Urinary bladder (tissue), 4 donors: Measurements from ENCODE around the gene PHYHIPL. TPM values are rescaled to one million over a fixed set of nuclear protein-coding genes. Genes with fewer than 3 reads are reported as not detected.

Source experiments
- DNase-seq: peaks from one replicate; pipeline ENCODE4 v3.0.0-alpha.2; 2015; ENCODE audit errors: extremely low spot score
- H3K27ac ChIP-seq: one replicate; pipeline ENCODE4 v1.5.1; 2013; ENCODE audit warnings: low read depth, mild to moderate bottlenecking, moderate library complexity
- H3K36me3 ChIP-seq: one replicate; pipeline ENCODE4 v1.6.1; 2013; ENCODE audit warnings: mild to moderate bottlenecking, moderate library complexity; ENCODE audit not compliant: insufficient read depth
- H3K4me1 ChIP-seq: one replicate; pipeline ENCODE4 v1.6.1; 2013; ENCODE audit warnings: mild to moderate bottlenecking, moderate library complexity; ENCODE audit not compliant: insufficient read depth
- H3K4me3 ChIP-seq: one replicate; pipeline ENCODE4 v1.5.1; 2013; ENCODE audit warnings: low read depth, low read length
- WGBS: extraction: QIAGEN DNeasy Blood & Tissue Kit; methylation state at CpG from one replicate; pipeline ENCODE4 v1.1.7; 2013; 5-methylcytosine and 5-hydroxymethylcytosine counted together
- polyA plus RNA-seq: library from polyadenylated mRNA; stranded (reverse); fragments of 200-250 nt; gene quantifications from one replicate; pipeline ENCODE4 v1.2.3, GENCODE V29; 2013
- total RNA-seq: library from RNA; depleted of rRNA; stranded (reverse); fragments of >200 nt; gene quantifications from one replicate; pipeline ENCODE4 v1.2.3, GENCODE V29; 2014
- donor health status: healthy with polysubstance abuse.
- donor health status: healthy.

Gene PHYHIPL
- total and polyA plus RNA-seq, 2 donors, result 0.54 to 0.85 TPM

DNA sequence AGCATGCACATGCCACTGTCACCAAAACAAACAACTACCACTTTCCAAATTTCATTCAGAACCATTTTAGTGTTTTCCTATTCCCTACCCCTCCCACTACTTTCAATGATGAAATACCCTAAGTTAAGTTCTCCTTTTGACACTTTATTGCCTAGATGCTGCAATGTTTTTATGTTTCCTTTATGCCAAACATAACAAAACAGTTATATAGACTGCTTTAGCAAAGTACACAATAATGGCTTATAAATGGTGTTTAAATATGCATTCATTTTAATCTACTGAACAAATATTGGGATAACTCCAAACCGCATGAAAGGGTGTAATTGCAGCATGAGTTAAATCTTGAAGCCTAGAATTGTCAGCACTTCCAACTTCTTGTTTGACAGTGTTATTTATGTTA, 69.2 kb downstream of the PHYHIPL start:
- no peak overlapping the region for H3K27ac ChIP-seq
- DNase-seq, result no peak
- WGBS, result 73% methylated on average over 1 of the region's 1 CpG

DNA sequence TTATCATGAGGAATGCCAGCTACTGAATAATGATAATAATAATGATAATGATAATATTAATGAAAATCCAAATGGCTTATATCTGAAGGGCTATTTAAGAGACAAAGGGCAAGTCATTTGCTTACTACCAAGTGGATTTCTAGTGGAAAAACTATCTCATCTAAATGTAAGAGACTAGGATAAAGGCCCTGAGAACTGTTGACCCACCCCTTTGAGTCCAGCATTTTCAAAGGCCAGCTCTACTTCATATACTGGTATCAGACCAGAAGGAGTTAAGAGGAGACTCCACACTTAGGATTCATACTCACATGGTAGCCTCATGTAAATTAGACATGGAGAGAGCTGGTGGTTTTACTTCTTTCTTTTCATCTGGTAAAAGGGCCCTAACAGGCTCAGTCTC, 76.0 kb downstream of the PHYHIPL start:
- DNase-seq, result no peak
- no peaks in the 10 kb centered on the region for H3K4me1 ChIP-seq
- H3K4me3 ChIP-seq, result no peak overlapping the region
- H3K27ac ChIP-seq, result no peak overlapping the region
- H3K36me3 ChIP-seq, result no peaks in the 10 kb centered on the region

More for the DNA sequence above, 69.2 kb downstream of the PHYHIPL start:
- no peaks in the 10 kb centered on the region for H3K36me3 ChIP-seq
- H3K4me1 ChIP-seq, result no peaks in the 10 kb centered on the region
- H3K4me3 ChIP-seq, result no peak overlapping the region

DNA sequence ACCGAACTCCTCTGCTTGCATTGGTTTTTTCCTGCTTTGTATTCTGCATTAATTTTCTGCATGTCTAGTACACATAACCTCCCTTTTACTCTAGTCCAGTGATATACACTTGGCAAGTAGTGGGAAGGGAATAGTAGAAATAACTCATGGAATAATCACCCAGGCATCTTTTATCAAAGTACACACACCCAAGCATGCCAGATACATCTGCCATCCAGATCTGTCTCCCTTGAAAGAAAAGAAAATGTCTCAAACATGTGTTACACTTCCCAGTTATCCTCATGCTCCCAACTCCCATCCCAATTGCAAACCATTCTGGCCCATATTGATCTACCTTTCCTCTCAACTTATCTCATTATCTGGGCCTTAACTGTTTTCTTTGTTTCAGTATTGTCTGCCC, 79.0 kb downstream of the PHYHIPL start:
- no peaks in the 10 kb centered on the region for H3K4me1 ChIP-seq
- H3K36me3 ChIP-seq, result no peaks in the 10 kb centered on the region
- no peak overlapping the region for H3K4me3 ChIP-seq
- WGBS, result 96% methylated on average over 1 of the region's 1 CpG
- no peak for DNase-seq
- H3K27ac ChIP-seq, result no peak overlapping the region

DNA sequence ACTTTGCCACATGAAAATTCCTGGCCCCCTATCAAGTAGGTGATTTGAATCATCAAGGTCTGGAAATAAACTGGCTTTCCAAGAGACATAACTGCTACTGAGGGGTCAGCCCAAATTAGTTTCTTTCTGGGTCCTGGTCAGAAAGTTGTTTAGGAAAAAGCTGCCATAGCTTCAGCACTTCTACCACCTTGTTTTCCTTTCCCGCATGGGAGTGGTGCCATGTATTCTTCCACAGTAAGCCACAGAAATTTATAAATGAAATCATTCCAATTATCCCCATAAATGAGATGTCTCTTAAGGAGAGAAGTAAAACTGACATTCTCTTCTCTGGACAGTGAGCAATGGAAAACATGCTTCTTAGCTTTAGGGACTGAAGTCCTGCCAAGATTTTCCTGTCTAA, 80.8 kb downstream of the PHYHIPL start:
- 68% methylated on average over 1 of the region's 1 CpG for WGBS
- no peak overlapping the region for H3K4me3 ChIP-seq
- no peaks in the 10 kb centered on the region for H3K36me3 ChIP-seq
- no peak for DNase-seq
- no peaks in the 10 kb centered on the region for H3K4me1 ChIP-seq
- H3K27ac ChIP-seq, result no peak overlapping the region

DNA sequence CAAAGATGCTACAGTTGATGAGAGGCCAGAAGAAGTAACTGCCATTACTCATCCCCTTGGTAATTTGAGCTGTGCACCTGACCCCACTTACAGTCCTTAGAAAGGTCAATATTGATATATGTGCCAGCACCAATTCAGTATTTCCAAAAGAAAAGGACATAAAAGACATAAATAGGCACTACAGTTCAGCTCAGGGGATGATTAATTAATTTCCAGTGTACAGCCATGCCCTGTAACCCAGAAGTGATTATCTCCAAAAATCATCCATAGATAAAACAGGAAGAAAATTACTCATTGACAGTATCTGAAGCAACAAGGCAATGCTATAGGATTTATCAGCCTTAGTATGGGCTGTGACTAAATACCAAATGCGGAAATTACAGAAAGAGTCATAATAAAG, 82.4 kb downstream of the PHYHIPL start:
- no peak for DNase-seq
- Histone ChIP-seq H3K4me1 (no peaks in the 10 kb centered on the region), H3K4me3 (no peak overlapping the region), H3K27ac (no peak overlapping the region), H3K36me3 (no peaks in the 10 kb centered on the region)
- 89% methylated on average over 1 of the region's 1 CpG for WGBS

DNA sequence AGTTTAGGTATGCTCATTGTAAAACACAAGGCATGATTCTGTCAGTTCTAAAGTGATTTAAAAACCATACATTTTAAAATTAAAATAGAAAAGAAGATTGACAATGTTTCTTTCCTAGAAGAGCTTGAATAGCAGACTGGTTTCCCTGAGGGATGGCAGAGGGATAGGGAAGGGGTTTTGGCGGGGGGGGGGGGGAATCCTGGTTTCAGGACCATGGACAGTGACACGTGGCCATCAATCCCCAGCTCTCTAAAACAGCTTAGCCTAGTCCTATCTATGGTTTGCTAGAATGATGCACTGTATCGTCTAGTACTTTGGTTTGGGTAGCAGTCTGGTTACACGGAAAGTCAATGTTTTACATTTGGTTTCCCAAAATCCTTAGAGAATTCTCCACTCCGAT, 88.7 kb downstream of the PHYHIPL start:
- DNase-seq, result no peak
- no peak overlapping the region for H3K27ac ChIP-seq
- no peaks in the 10 kb centered on the region for H3K4me1 ChIP-seq
- H3K4me3 ChIP-seq, result no peak overlapping the region
- WGBS, result 39% methylated on average over 5 of the region's 5 CpGs
- H3K36me3 ChIP-seq, result peaks cover 2% of the 10 kb centered on the region

DNA sequence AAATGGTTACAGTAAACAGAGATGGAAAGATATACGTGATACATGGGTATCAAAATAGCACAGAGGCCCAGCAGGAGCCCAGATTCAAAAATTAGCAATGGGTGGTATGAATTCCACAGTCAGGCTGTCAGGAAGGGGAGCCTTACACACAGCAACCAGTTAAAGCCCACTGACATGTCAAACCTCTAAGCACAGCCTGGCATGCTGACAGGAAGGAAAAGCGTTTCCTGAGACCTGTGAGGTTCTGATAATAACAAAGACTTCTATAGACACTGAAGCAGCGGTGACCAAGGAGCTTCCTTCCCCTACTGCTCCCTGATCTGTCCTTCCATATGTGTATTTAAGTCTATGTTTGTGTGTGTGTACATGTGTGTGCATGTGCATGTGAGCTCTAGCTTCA, 89.9 kb downstream of the PHYHIPL start:
- Histone ChIP-seq H3K36me3 (peaks cover 2% of the 10 kb centered on the region), H3K27ac (no peak overlapping the region), H3K4me1 (no peaks in the 10 kb centered on the region), H3K4me3 (no peak overlapping the region)
- 54% methylated on average over 3 of the region's 3 CpGs for WGBS
- no peak for DNase-seq

DNA sequence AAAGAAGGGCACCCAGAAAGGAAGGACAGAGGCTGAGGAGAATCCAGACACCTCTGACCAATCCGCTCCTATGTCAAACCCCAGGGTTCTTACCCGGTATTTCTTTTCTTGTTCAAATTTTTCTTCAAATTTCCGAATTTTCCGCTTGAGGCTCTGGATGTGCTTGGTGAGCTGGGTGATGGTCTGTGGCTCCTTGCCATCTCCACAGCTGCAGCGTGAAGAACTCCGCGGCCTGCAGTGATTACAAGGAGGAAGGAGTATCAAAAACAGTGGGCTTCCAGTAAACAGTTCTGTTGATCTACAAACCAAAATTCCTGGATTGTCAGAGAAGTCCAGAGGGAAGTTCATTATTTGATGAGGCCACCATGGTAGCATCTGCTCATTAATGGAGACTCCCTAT, 92.0 kb downstream of the PHYHIPL start:
- 91% methylated on average over 7 of the region's 7 CpGs for WGBS
- Histone ChIP-seq H3K27ac (no peak overlapping the region), H3K36me3 (peaks cover 2% of the 10 kb centered on the region), H3K4me1 (no peaks in the 10 kb centered on the region), H3K4me3 (no peak overlapping the region)
- no peak for DNase-seq

DNA sequence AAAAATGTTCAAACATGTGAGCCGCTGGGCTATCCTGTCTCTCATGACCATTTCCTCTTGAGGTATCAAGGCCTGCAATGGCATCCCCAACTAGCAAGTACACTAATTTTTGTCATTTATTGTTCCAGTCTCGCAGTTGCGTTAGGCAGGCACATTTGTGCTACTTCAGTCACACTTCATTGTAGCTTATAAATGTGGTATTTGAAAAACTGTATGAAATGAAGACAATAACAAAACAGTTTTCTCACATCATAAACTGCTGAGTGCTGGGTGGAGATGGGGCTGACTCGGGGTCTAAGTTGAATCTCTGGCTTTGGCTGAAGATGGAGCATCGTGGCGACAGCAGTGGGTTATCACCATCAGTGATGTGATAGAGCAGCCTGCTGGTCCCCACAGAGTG, 93.2 kb downstream of the PHYHIPL start:
- no peak overlapping the region for H3K4me3 ChIP-seq
- WGBS, result 73% methylated on average over 6 of the region's 6 CpGs
- H3K36me3 ChIP-seq, result peaks cover 2% of the 10 kb centered on the region
- no peak overlapping the region for H3K27ac ChIP-seq
- DNase-seq, result no peak
- no peaks in the 10 kb centered on the region for H3K4me1 ChIP-seq

DNA sequence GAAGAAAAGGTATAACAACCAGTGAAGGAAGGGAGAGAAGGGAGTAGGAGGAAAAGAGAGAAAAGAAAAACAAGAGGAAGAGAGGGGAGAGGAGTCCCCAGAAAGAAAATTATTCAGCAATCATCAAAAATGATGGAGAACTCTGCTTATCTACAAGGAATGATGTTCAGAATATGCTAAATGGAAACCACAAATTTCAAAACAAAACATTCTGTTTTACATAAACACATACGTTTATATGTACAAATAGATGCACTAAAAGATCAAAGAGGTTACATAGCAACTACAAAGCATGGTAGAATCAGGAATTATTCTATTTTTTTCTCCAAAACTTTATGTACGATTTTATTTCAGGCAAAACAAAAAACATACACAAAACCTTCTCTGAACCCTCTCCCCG, 94.0 kb downstream of the PHYHIPL start:
- Histone ChIP-seq H3K4me1 (no peaks in the 10 kb centered on the region), H3K4me3 (no peak overlapping the region), H3K36me3 (peaks cover 2% of the 10 kb centered on the region), H3K27ac (no peak overlapping the region)
- no peak for DNase-seq
- 69% methylated on average over 3 of the region's 3 CpGs for WGBS

DNA sequence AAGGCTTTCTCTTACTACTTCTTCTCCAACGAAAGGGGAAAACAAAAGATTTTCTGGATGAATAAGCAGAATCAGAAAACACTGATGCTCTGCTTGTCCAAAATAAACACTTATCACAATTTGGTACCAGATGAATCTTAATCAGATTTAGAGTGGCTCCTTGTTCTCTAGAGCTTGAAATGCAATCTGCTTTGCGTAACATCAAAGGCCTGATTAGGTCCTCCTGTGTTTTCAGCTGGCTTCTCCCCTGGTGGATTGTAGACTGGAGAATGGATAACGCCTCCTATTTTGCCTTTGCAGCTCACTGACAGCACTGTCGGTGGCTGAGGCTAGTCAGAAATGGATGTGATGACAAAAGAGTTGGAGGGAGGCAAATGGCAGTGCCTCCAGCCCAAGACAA, 94.7 kb downstream of the PHYHIPL start:
- WGBS, result 82% methylated on average over 4 of the region's 4 CpGs
- Histone ChIP-seq H3K4me3 (no peak overlapping the region), H3K4me1 (no peaks in the 10 kb centered on the region), H3K27ac (no peak overlapping the region), H3K36me3 (peaks cover 2% of the 10 kb centered on the region)
- no peak for DNase-seq

DNA sequence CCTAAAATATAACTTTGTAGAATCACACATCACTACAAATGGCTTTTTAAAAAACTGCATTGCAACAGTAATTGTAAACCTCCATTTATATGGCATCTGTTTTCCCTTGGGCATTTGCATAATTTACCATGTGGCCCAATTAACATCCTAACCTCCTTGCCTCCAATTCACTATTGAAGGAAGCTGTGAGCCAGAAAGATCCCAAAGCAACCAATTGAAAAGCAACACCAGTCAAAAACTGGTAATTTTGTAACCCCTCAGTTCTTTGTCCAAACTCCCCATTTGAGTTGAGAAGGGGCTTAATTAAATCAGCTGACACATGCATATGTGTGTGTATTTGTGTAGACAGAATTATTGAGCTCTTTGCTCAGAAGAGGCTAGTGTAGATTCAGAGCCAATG, 95.6 kb downstream of the PHYHIPL start:
- DNase-seq, result no peak
- Histone ChIP-seq H3K4me3 (no peak overlapping the region), H3K36me3 (peaks cover 2% of the 10 kb centered on the region), H3K4me1 (no peaks in the 10 kb centered on the region), H3K27ac (no peak overlapping the region)

DNA sequence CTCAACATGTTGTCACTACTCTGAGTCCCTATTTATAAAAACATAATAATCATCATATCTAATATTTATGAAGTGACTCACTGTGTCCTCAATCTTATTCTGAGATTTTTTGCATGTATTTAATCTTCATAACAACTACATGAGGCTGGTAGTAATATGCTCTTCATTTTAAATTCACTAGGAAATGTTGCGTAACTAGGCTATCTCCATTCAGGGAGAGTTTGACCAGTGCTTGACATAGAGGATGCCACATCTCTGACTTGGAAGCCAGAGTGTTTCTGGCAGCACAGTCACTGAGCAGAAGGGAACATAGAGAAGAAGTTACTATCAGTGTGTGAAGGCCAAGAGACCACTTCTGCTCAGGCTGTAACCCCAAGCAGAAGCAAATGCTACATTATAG, 97.0 kb downstream of the PHYHIPL start:
- no peaks in the 10 kb centered on the region for H3K36me3 ChIP-seq

DNA sequence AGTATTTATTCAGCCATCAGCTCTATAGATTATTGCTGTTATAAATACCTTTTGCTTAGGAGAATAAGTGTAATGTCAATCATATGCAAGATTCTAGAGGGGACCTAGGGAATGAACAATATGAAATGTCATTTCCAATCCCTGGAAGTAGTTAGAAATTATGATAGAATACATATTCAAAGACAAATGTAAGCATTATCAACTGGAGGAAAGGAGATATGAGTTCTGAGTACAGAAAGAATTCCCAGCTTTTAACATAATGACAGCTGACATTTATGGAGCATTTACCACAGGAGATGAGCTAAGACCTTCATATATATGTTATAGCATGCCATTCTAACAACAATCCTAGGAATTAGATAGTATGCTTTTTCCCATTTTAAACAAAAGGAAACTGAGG, 99.7 kb downstream of the PHYHIPL start:
- Histone ChIP-seq H3K36me3 (no peaks in the 10 kb centered on the region), H3K4me1 (no peaks in the 10 kb centered on the region), H3K27ac (no peak overlapping the region), H3K4me3 (no peak overlapping the region)
- DNase-seq, result no peak

More for the DNA sequence above, 97.0 kb downstream of the PHYHIPL start:
- no peak overlapping the region for H3K27ac ChIP-seq
- 93% methylated on average over 1 of the region's 1 CpG for whole genome bisulfite sequencing
- no peaks in the 10 kb centered on the region for H3K4me1 ChIP-seq
- H3K4me3 ChIP-seq, result no peak overlapping the region
- DNase-seq, result no peak

DNA sequence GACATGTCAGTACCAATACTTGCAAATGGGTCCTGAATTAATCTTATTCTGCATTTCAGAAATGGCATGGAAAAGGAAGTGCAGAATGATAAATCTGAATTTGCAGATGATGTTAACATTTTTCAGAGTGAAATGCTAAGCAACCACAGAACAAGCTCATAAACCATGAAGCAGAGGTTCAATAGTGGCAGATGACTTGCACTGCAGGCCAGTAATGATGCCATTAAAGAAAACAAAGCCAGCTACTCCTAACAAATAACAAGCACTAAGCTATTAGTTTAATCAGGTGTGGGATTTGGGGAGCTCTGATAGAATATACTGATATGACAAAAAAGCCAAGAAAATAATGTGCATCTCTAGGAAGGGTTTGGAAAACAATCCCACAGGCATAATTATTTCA, 100.5 kb downstream of the PHYHIPL start:
- DNase-seq, result no peak
- no peaks in the 10 kb centered on the region for H3K4me1 ChIP-seq
- no peak overlapping the region for H3K27ac ChIP-seq

More for the DNA sequence above, 100.5 kb downstream of the PHYHIPL start:
- Histone ChIP-seq H3K4me3 (no peak overlapping the region), H3K36me3 (no peaks in the 10 kb centered on the region)
